ENCODE data around the gene POLR1F.
"Not testable (repeated sequence)": the region's sequence is repeated elsewhere in the genome, so short reads cannot be mapped to it uniquely, and the experiment has no call there.

The POLR1F gene

DNA sequence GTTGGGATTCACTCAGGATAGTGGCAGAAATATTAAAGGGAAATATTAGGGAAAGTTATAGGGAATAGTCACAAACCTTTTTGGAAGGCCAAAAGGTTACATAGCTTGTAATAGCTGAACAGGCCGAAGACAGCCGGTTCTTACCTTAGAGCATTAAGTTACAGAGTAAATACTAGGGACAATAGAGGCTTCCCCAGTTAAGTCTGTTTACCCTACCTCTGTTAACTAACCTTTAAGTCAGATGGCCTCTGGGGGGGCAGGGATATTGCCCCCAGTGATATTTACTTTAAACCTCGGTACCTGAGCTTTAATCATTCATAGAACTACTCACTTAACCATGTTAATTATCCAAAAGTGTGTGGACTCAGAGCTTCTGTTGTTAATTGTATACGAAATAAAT is 7.4 kb downstream of the POLR1F start:
- no peak for TF ChIP-seq CTCF (IDR thresholded peaks at IDR 0.05; ENCODE audit: insufficient read depth, low read depth, low read length, missing control alignments)
- H3K4me3 ChIP-seq (ENCODE audit: low read depth, low read length), result no peak overlapping the region
- DNase-seq (ENCODE audit: low read depth), result no peak

DNA sequence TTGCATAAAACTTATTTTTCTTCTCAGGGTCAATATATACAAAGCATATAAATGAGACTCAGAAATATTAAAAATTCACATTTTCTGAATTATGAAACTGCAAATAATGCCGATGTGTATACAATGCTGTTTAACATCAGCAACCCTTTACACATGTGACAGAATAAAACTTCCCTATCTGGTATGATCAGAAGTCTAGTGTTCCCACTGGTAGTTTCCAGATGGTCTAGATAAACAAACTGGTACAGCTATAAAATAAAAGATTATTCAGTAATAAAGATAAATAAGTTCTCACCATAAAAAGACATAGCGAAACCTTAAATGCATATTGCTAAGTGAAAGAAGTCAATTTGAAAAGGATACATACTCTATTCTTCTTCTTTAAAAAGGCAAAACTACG is 7.9 kb downstream of the POLR1F start:
- no peak overlapping the region for H3K4me3 ChIP-seq (ENCODE audit: low read depth, low read length)
- TF ChIP-seq CTCF (IDR thresholded peaks at IDR 0.05; ENCODE audit: insufficient read depth, low read depth, low read length, missing control alignments), result no peak
- no peak for DNase-seq (ENCODE audit: low read depth)

DNA sequence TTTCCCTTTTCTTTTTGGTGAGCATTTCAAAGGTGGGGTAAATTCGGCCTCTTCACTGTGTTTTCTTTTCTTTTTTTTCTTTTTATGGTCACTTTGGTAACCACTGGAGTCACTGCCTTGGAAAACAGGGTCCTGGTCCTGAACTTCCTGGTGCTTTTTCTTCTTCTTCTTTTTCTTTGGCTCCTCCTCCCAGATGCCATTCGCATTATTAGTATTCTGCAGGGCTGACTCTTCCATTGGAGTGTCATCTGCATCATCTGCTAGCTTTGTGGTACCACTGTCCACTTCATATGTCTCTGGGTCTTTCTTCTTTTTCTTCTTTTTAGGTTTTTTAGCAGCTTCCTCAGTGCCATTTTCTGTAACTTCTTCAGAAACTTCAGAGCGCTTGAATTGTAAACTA is 10.5 kb downstream of the POLR1F start:
- no peak for DNase-seq (ENCODE audit: low read depth)
- no peak for TF ChIP-seq CTCF (IDR thresholded peaks at IDR 0.05; ENCODE audit: insufficient read depth, low read depth, low read length, missing control alignments)

GRCh38 chr7:19696926-19697325 is 11.9 kb downstream of the POLR1F start:
- no peak for TF ChIP-seq CTCF (IDR thresholded peaks at IDR 0.05; ENCODE audit: insufficient read depth, low read depth, low read length, missing control alignments)
- no peak for DNase-seq (ENCODE audit: low read depth)

More for the DNA sequence above, 10.5 kb downstream of the POLR1F start:
- H3K4me3 ChIP-seq (ENCODE audit: low read depth, low read length), result no peak overlapping the region

DNA sequence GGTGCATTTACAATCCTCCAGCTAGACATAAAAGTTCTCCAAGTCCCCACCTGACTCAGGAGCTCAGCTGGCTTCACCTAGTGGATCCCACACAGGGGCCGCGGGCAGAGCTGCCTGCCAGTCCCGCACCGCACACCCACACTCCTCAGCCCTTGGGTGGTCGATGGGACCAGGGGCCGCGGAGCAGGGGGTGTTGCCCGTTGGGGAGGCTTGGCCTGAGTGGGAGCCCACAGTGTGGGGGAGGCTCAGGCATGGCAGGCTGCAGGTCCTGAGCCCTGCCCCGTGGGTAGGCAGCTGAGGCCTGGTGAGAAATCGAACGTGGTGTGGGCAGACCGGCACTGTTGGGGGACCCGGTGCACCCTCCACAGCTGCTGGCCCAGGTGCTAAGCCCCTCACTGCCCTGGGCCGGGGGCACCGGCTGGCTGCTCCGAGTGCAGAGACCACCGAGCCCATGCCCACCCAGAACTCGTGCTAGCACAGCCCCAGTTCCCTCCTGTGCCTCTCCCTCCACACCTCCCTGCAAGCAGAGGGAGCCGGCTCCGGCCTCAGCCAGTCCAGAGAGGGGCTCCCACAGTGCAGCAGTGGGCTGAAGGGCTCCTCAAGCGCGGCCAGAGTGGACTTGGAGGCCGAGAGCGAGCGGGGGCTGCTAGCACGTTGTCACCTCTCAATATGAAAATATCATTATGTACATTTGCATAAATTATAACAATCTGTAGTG is 16.6 kb downstream of the POLR1F start:
- DNase-seq (ENCODE audit: low read depth), result no peak
- no peak for TF ChIP-seq CTCF (IDR thresholded peaks at IDR 0.05; ENCODE audit: insufficient read depth, low read depth, low read length, missing control alignments)
- no peak overlapping the region for H3K4me3 ChIP-seq (ENCODE audit: low read depth, low read length)

More at GRCh38 chr7:19696926-19697325, 11.9 kb downstream of the POLR1F start:
- no peak overlapping the region for H3K4me3 ChIP-seq (ENCODE audit: low read depth, low read length)

DNA sequence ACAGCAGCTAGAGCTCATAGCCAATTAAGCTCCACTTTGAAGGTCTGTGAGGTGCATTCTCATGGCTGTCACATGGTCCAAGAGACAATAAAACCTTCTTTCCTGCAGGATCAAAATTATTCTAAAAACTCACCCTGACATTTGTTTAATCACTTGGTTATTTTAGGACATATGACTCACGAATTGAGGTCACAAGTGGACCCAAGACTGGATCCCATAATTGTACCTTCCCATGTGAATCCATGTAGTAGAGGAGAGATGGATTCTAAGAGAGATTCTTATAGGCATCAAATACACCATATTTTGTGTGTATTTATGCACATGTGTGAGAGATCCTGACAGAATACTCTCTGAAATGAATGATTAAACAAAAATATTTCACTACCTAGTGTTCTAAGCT is 18.1 kb downstream of the POLR1F start:
- no peak overlapping the region for H3K4me3 ChIP-seq (ENCODE audit: low read depth, low read length)
- TF ChIP-seq CTCF (IDR thresholded peaks at IDR 0.05; ENCODE audit: insufficient read depth, low read depth, low read length, missing control alignments), result no peak
- no peak for DNase-seq (ENCODE audit: low read depth)

DNA sequence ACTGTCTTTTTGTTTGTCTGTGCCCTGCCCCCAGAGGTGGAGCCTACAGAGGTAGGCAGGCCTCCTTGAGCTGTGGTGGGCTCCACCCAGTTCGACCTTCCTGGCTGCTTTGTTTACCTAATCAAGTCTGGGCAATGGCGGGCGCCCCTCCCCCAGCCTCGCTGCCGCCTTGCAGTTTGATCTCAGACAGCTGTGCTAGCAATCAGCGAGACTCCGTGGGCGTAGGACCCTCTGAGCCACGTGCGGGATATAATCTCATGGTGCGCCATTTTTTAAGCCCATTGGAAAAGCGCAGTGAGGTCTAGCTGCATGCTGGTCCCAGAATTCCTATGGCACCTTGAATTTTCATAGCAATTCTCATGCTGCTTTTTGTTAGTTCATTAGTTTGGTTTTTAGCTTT is 19.7 kb downstream of the POLR1F start:
- H3K4me3 ChIP-seq (ENCODE audit: low read depth, low read length); DNase-seq (ENCODE audit: low read depth): not testable (repeated sequence)
